Right lobe of liver (tissue), 6 donors: ENCODE results near the gene DDRGK1. TPM values are rescaled to one million over a fixed set of nuclear protein-coding genes. Genes with fewer than 3 reads are reported as not detected.

ENCODE experiments used
- ATAC-seq, 4 donors: fragments of 200-7000 bp; cut with Tn5 transposase; one replicate each; pipeline ENCODE4 v1.9.1; 2020; ENCODE audit warnings: mild to moderate bottlenecking in 4 of 4, moderate library complexity in 4 of 4
- DNase-seq, 3 donors: peaks; one replicate each; pipeline ENCODE4 v3.0.0-alpha.2; 2020
- H3K27ac ChIP-seq, 3 donors: fragments of 200-600 bp; one replicate each; pipeline ENCODE4 v1.8.0; 2022
- H3K27me3 ChIP-seq, 2 donors: fragments of 200-600 bp; one replicate each; pipeline ENCODE4 v1.8.0; 2022
- H3K36me3 ChIP-seq, 4 donors: fragments of 200-600 bp; sonication (generic) in 1 of 4; one replicate each; pipeline versions ENCODE4 v1.5.1 to v1.8.0; 2017 to 2022; ENCODE audit warnings: control low read depth in 1 of 4
- H3K4me1 ChIP-seq, 4 donors: fragments of 200-600 bp; sonication (generic) in 1 of 4; one replicate each; pipeline versions ENCODE4 v1.5.1 to v1.8.0; 2017 to 2022; ENCODE audit warnings: control low read depth in 1 of 4
- H3K4me3 ChIP-seq, 3 donors: fragments of 200-600 bp; one replicate each; pipeline ENCODE4 v1.8.0; 2022
- H3K9me3 ChIP-seq, 4 donors: fragments of 200-600 bp; sonication (generic) in 1 of 4; one replicate each; pipeline versions ENCODE4 v1.5.1 to v1.8.0; 2017 to 2022; ENCODE audit warnings: control low read depth in 1 of 4
- CTCF ChIP-seq, 4 donors: fragments of 200-600 bp in 3 of 4; fragments of 450-650 bp in 1 of 4; IDR thresholded peaks; one replicate each; pipeline versions ENCODE4 v1.5.1 to v1.8.0; 2016 to 2022; ENCODE audit warnings: antibody characterized with exemption in 4 of 4, mild to moderate bottlenecking in 2 of 4
- POLR2A ChIP-seq: fragments of 450-650 bp; IDR thresholded peaks from one replicate; pipeline ENCODE4 v1.6.1; 2017; ENCODE audit warnings: antibody characterized with exemption, mild to moderate bottlenecking
- WGBS: methylation state at CpG from one replicate; pipeline ENCODE4 v1.1.6; 2018; ENCODE audit warnings: low coverage, low lambda C conversion rate; ENCODE audit not compliant: insufficient coverage; ENCODE audit errors: missing lambda C conversion rate; 5-methylcytosine and 5-hydroxymethylcytosine counted together
- intact Hi-C, 2 donors: fragments of 100-400 bp; cut with DNase I; formaldehyde crosslinking; loops; one replicate each; pipeline versions ENCODE4 v1.11.2 to v1.14.1; 2022
- total RNA-seq, 6 experiments: library from RNA; depleted of rRNA in 2 of 6; stranded (reverse); fragments of >200 nt in 2 of 6; fragmentation: NEBNext Ultra II Directional in 3 of 6; extraction: Animal tissue kit (Norgen Biotek cat#: 25700) in 3 of 6; gene quantifications; one replicate each; pipeline versions ENCODE4 v1.1.0 to v1.2.4, GENCODE V29; 2016 to 2023
- donor health status: DM: no; HTN: yes; CAD: no.
- donor health status: DM: no; HTN: no; CAD: no.
- donor health status: DM: no; HTN: no; CAD: no.
- donor health status: DM: no; HTN: yes; CAD: no.
- donor health status: DM: no; HTN: yes; CAD: no.

DDRGK1 gene
- total RNA-seq, 6 experiments from 2014 or later = 55.0 to 76.1 (median 60.1) TPM

- peaks cover 0 to 7% of the 10 kb centered on the region in 2 donors for H3K27me3 ChIP-seq
- H3K9me3 ChIP-seq = no peaks in the 10 kb centered on the region
- DNase-seq (no peak), ATAC-seq (no peak)
- intact Hi-C loops = no loop called here
- 73% methylated on average over 2 of the region's 25 CpGs for WGBS
- no peaks in the 10 kb centered on the region for H3K36me3 ChIP-seq
- no peak for TF ChIP-seq CTCF (IDR thresholded peaks at IDR 0.05)
- no peak for TF ChIP-seq POLR2A
- no peak overlapping the region for H3K27ac ChIP-seq
- no peak overlapping the region for H3K4me3 ChIP-seq
- peaks cover 0 to 17% (median 0%) of the 10 kb centered on the region in 4 donors for H3K4me1 ChIP-seq
Measured at GRCh38 chr20:3237011-3237957, 32.8 kb upstream of the DDRGK1 start.

- no peaks in the 10 kb centered on the region for H3K9me3 ChIP-seq
- intact Hi-C loops = no loop called here
- TF ChIP-seq CTCF (IDR thresholded peaks at IDR 0.05) = no peak
- no peak for TF ChIP-seq POLR2A
- H3K27me3 ChIP-seq = peaks cover 0 to 7% of the 10 kb centered on the region in 2 donors
- H3K27ac ChIP-seq = no peak overlapping the region
- peaks cover 0 to 17% (median 0%) of the 10 kb centered on the region in 4 donors for H3K4me1 ChIP-seq
- no peaks in the 10 kb centered on the region for H3K36me3 ChIP-seq
- no CpG with 5 or more reads among the region's 4 CpGs for WGBS
- ATAC-seq = peak in 1 of 4 donors; percentile 9
- H3K4me3 ChIP-seq = no peak overlapping the region
- no peak for DNase-seq
Measured at GRCh38 chr20:3235666-3236324, 31.3 kb upstream of the DDRGK1 start.

GRCh38 chr20:3233991-3234498 is 29.6 kb upstream of the DDRGK1 start:
- H3K27me3 ChIP-seq = no peaks in the 10 kb centered on the region
- DNase-seq (no peak), ATAC-seq (no peak)
- TF ChIP-seq CTCF (IDR thresholded peaks at IDR 0.05) (no peak), POLR2A (no peak)
- no peaks in the 10 kb centered on the region for H3K9me3 ChIP-seq
- WGBS = 80% methylated on average over 1 of the region's 25 CpGs
- no peak overlapping the region for H3K27ac ChIP-seq
- no peaks in the 10 kb centered on the region for H3K36me3 ChIP-seq
- H3K4me3 ChIP-seq = no peak overlapping the region
- intact Hi-C loops = no loop called here
- H3K4me1 ChIP-seq = peaks cover 0 to 8% (median 0%) of the 10 kb centered on the region in 4 donors

- no peaks in the 10 kb centered on the region for H3K36me3 ChIP-seq
- H3K4me1 ChIP-seq = peaks cover 0 to 3% (median 0%) of the 10 kb centered on the region in 4 donors
- H3K9me3 ChIP-seq = no peaks in the 10 kb centered on the region
- no peak overlapping the region for H3K4me3 ChIP-seq
- no peak for ATAC-seq
- intact Hi-C loops = no loop called here
- 88% methylated on average over 7 of the region's 32 CpGs for WGBS
- TF ChIP-seq CTCF (IDR thresholded peaks at IDR 0.05) = no peak
- TF ChIP-seq POLR2A = no peak
- H3K27ac ChIP-seq = no peak overlapping the region
- no peaks in the 10 kb centered on the region for H3K27me3 ChIP-seq
- no peak for DNase-seq
Measured at GRCh38 chr20:3233131-3233990, 28.9 kb upstream of the DDRGK1 start.
